GM12801 (cell line): ENCODE measurements around the gene ZMYND10.

Experiments
- TF ChIP-seq, protein P1 (sequence below): IDR thresholded peaks from one replicate; pipeline ENCODE4 v1.5.1; 2011; ENCODE audit warnings: control low read depth; ENCODE audit not compliant: insufficient read length; ENCODE audit errors: extremely low read depth

Gene ZMYND10

GRCh38 chr3:50365842-50366220, 20.3 kb upstream of the ZMYND10 start:
- TF ChIP-seq, protein P1, sequence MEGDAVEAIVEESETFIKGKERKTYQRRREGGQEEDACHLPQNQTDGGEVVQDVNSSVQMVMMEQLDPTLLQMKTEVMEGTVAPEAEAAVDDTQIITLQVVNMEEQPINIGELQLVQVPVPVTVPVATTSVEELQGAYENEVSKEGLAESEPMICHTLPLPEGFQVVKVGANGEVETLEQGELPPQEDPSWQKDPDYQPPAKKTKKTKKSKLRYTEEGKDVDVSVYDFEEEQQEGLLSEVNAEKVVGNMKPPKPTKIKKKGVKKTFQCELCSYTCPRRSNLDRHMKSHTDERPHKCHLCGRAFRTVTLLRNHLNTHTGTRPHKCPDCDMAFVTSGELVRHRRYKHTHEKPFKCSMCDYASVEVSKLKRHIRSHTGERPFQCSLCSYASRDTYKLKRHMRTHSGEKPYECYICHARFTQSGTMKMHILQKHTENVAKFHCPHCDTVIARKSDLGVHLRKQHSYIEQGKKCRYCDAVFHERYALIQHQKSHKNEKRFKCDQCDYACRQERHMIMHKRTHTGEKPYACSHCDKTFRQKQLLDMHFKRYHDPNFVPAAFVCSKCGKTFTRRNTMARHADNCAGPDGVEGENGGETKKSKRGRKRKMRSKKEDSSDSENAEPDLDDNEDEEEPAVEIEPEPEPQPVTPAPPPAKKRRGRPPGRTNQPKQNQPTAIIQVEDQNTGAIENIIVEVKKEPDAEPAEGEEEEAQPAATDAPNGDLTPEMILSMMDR: no peak

DNA sequence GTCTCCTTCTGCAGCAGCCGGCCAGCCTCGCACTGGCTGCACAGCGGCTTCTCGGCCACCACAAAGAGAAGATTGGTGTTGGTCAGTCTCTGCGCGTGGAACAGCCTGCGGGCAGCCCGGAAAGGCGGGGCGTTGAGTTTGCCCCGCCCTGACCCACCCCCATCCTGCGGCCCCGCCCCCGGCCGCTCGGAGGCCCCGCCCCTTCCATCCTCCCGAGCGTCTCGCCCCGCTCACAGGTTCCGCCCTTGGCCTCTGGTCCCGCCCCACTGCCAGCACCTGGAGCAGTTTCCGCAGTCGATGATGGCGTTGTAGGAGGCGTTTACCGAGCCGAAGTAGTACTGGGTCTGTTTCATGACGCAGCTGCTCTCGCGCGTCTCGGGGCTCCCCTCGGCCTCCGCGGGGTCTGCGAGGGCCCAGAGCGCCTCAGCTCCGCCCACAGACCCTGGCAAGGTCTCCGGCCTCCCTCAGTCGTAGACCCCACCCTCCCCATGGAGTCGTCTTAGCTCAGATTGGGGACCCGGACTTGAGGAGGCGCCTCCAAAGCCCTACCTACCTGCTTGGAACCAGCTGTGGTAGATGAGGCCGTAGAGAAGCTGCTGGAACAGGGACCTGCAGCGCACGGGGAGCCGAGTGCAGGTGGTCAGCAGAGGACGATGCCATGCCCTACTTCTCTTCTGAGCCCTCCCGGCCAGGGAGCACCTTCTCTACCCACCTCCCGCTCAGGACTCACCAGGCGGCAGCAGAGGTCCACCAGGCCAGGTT, 19.7 kb upstream of the ZMYND10 start:
- TF ChIP-seq, protein P1: no peak

DNA sequence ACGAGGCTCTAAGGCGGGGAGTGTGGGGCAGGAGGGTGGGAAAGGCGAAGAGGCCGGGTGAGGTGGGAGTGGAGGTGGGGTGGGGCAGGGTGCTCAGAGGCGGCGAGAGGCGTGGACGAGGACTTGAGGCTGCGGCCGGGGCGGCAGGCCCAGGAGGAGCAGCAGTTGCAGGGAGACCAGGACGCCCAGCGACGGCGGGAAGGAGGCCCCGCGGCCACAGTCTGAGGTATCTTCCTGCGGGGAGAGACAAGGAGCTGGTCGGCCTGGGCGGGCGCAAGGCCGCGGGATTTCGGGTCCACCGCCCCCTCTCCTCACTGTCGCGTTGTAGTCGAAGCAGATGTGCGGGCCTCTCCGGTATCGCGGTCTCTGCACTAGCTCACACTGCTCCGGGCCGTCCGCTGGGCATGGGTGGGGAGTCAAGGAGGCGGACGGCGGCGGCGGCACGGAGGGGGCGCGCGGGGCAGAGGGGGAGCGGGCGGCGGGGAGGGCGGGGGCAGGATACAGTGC, 19.1 kb upstream of the ZMYND10 start:
- TF ChIP-seq, protein P1: no peak

DNA sequence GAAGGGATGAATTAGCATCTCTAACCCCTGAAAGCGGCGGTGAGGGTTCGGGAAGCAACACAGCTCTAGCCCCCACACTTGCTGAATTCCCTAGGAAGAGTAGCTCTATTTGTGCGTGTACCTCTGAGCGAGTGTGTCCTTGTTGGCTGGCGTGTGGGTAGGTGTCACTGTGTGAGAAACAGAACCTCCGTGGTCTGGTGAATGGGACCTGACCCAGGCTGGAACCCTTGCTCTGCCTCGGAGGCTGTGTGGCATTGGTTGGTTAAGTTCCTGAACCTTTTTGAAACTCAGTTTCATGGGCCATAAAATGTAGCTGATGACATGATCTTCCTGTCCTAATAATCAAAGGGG, 14.2 kb upstream of the ZMYND10 start:
- TF ChIP-seq, protein P1: no peak

- TF ChIP-seq, protein P1: no peak
Observed at GRCh38 chr3:50358911-50359759, 13.6 kb upstream of the ZMYND10 start, which contains the start of gene TMEM115. Gene TMEM115 (minus strand): TSS chr3:50359521. CDS start chr3:50359063, 458 bp downstream.

DNA sequence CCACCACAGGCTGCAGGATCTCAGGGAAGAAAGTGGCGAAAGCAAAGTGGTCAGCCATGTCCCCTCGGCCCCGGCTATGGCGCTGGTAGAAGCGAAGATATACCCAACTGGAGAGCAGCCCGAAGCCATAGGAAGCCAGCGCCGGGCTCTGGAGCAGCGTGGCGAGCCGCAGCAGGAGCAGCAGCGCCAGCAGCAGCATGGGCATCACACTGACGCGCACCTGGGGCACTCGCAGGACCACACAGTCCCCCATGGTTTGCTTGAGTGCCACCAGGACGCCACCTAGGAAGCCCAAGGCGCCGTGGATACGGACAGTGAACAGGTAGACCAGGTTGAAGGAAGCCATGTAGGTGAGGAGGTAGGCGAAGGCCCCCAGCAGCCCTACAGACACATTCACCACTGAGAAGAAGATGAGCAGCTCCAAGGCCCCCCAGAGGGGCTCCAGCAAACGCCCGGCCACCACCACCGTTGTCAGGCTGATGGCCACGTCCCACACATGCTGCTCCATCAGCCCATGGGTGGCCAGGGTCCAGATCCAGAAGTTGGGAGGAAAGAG, 12.9 kb upstream of the ZMYND10 start:
- TF ChIP-seq, protein P1: no peak

DNA sequence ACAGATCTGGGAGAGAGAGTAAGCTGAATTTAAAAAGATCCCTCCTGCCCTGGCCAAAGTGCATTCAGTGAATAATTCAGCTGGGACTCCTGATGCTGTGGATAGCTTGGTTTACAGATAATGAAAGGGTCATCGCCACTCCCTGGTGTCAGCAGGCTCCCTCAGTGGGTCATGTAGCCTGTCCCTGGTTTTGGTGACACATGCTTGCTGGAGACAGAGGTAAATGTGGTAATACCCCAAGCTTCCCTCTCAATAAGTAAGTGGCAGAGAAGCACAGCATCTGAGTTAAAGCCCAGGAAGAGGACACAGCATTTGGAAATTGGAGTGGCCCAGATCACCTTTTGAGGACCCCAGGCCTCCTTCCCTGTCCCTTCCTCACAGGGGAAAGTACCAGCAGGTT, 11.9 kb upstream of the ZMYND10 start:
- TF ChIP-seq, protein P1: no peak
